ENCODE results near the gene HOXC10. TPM values are rescaled to one million over a fixed set of nuclear protein-coding genes. Genes with fewer than 3 reads are reported as not detected.

Gene HOXC10
- total RNA-seq, 1 experiment from 2014 or later: 154 TPM

- TF ChIP-seq TCF7L2 (IDR thresholded peaks at IDR 0.05; ENCODE audit: low read depth, low read length) (no peak), POLR2AphosphoS5 (IDR thresholded peaks at IDR 0.05; ENCODE audit: low read depth, low read length) (no peak; the same call in 1 of the 2 replicates), CTCF (IDR thresholded peaks at IDR 0.05) (peak; percentile 91), REST (IDR thresholded peaks at IDR 0.05; ENCODE audit: insufficient read depth in 1 of 2, low read depth in 2 of 2, low read length in 1 of 2) (no peak), SIN3A (IDR thresholded peaks at IDR 0.05; ENCODE audit: borderline replicate concordance, insufficient read depth, low read depth, low read length) (peak; percentile 72; the same call in 1 of the 2 replicates)
- Histone ChIP-seq H3K36me3 (ENCODE audit: control insufficient read depth, insufficient read depth, low read length) (peaks cover 3% of the 10 kb centered on the region; the same call in 1 of the 2 replicates), H3K4me3 (ENCODE audit: low read depth in 2 of 2, low read length in 2 of 2) (peak overlapping the region; percentile 47 to 66), H3K27me3 (ENCODE audit: control insufficient read depth, insufficient read depth, low read length) (no peaks in the 10 kb centered on the region), H3K27ac (ENCODE audit: low read length) (peak overlapping the region; percentile 99), H3K9me3 (ENCODE audit: control insufficient read depth, insufficient read depth, low read depth, low read length) (no peaks in the 10 kb centered on the region), H3K4me1 (ENCODE audit: control insufficient read depth, insufficient read depth, low read length) (peaks cover 44% of the 10 kb centered on the region)
- ChIA-PET CTCF (interaction anchor here (0.6 to 1.1 kb wide), 7 partner anchors 12 to 253 kb away, joined by 3 to 7 read pairs (median 3); no protein-coding TSS in a partner anchor), POLR2A (interaction anchor here (0.5 kb wide), 1 partner anchor 50 kb away, joined by 3 read pairs; no protein-coding TSS in a partner anchor)
- intact Hi-C loops (cut with micrococcal nuclease; ENCODE audit: unreplicated experiment): loop anchor here (1.0 kb wide), 3 partner anchors 15 to 195 kb away; no protein-coding TSS in a partner anchor
- in situ Hi-C loops (cut with HindIII; ENCODE audit: low pct_unique_long_range_greater_than_20kb, low sequenced_read_pairs): no loop called here
- no TSS peak for BruUV-seq (replicated peaks)
- no peak for DNase-seq (ENCODE audit: low read depth, low spot score)
- ATAC-seq: peak; percentile 56
Measured at GRCh38 chr12:54005853-54006558, 21.1 kb downstream of the HOXC10 start.

- POLR2A ChIA-PET: interaction anchor here (0.6 to 0.7 kb wide), 2 partner anchors 183 to 200 kb away, joined by 3 read pairs; no protein-coding TSS in a partner anchor
- in situ Hi-C loops (cut with HindIII; ENCODE audit: low pct_unique_long_range_greater_than_20kb, low sequenced_read_pairs): no loop called here
Measured at GRCh38 chr12:54006559-54007220, 21.7 kb downstream of the HOXC10 start.

More at GRCh38 chr12:54006559-54007220, 21.7 kb downstream of the HOXC10 start:
- CTCF ChIA-PET: interaction anchor here (0.6 to 1.0 kb wide), 8 partner anchors 12 to 364 kb away, joined by 3 to 8 read pairs (median 4); partner anchors contain the start of gene HOXC10
- Histone ChIP-seq H3K4me1 (ENCODE audit: control insufficient read depth, insufficient read depth, low read length) (peaks cover 45% of the 10 kb centered on the region), H3K27ac (ENCODE audit: low read length) (peak overlapping the region; percentile 99), H3K36me3 (ENCODE audit: control insufficient read depth, insufficient read depth, low read length) (peaks cover 3% of the 10 kb centered on the region; the same call in 1 of the 2 replicates), H3K4me3 (ENCODE audit: low read depth in 2 of 2, low read length in 2 of 2) (peak overlapping the region; percentile 47 to 66), H3K27me3 (ENCODE audit: control insufficient read depth, insufficient read depth, low read length) (no peaks in the 10 kb centered on the region), H3K9me3 (ENCODE audit: control insufficient read depth, insufficient read depth, low read depth, low read length) (no peaks in the 10 kb centered on the region)
- intact Hi-C loops (cut with micrococcal nuclease; ENCODE audit: unreplicated experiment): loop anchor here (1.0 kb wide), 3 partner anchors 15 to 195 kb away; no protein-coding TSS in a partner anchor
- DNase-seq (ENCODE audit: low read depth, low spot score): no peak
- no TSS peak for BruUV-seq (replicated peaks)
- no peak for ATAC-seq
- TF ChIP-seq TCF7L2 (IDR thresholded peaks at IDR 0.05; ENCODE audit: low read depth, low read length) (no peak), POLR2AphosphoS5 (IDR thresholded peaks at IDR 0.05; ENCODE audit: low read depth, low read length) (peak; percentile 44; the same call in 1 of the 2 replicates)

Data from Panc1 (cell line).